Adrenal gland (tissue), 5 donors: Measurements from ENCODE around the gene TRAK2.

Source experiments
- POLR2A ChIP-seq, 2 donors: fragments of 450-650 bp; IDR thresholded peaks; one replicate each; pipeline ENCODE4 v1.6.1; 2017; ENCODE audit warnings: antibody characterized with exemption in 2 of 2, mild to moderate bottlenecking in 2 of 2, moderate library complexity in 1 of 2
- TF ChIP-seq, protein P1 (sequence below), 6 experiments: fragments of 450-650 bp in 4 of 6; fragments of 200-600 bp in 2 of 6; sonication (generic) in 1 of 6; IDR thresholded peaks; 1 replicate in 5 of 6; 2 replicates in 1 of 6; pipeline versions ENCODE4 v1.5.1 to v1.8.0; 2016 to 2021; ENCODE audit warnings: antibody characterized with exemption in 6 of 6, mild to moderate bottlenecking in 2 of 6, moderate library complexity in 1 of 6
- donor health status: DM: no; HTN: no; CAD: no.

GRCh38 chr2:201452922-201453643 lies 1.8 kb upstream of the TRAK2 start:
- TF ChIP-seq, protein P1, sequence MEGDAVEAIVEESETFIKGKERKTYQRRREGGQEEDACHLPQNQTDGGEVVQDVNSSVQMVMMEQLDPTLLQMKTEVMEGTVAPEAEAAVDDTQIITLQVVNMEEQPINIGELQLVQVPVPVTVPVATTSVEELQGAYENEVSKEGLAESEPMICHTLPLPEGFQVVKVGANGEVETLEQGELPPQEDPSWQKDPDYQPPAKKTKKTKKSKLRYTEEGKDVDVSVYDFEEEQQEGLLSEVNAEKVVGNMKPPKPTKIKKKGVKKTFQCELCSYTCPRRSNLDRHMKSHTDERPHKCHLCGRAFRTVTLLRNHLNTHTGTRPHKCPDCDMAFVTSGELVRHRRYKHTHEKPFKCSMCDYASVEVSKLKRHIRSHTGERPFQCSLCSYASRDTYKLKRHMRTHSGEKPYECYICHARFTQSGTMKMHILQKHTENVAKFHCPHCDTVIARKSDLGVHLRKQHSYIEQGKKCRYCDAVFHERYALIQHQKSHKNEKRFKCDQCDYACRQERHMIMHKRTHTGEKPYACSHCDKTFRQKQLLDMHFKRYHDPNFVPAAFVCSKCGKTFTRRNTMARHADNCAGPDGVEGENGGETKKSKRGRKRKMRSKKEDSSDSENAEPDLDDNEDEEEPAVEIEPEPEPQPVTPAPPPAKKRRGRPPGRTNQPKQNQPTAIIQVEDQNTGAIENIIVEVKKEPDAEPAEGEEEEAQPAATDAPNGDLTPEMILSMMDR (IDR thresholded peaks at IDR 0.05): no peak
- TF ChIP-seq POLR2A (IDR thresholded peaks at IDR 0.05): no peak
